Measurements from ENCODE around the gene PPP1R27. TPM values are rescaled to one million over a fixed set of nuclear protein-coding genes. Genes with fewer than 3 reads are reported as not detected.

The PPP1R27 gene
- total and polyA plus RNA-seq, 9 of the 15 experiments (the other 6 are each of a cell fraction or from before 2014, with no cell fraction given) = 0.29 to 6.9 (median 1.5) TPM; not detected in 2

- TF ChIP-seq MEF2A (IDR thresholded peaks at IDR 0.05; ENCODE audit: control insufficient read depth, low read depth, low read length) (no peak), E2F3 (CRISPR knock-in tag; IDR thresholded peaks at IDR 0.05) (peak; percentile 96), ZSCAN32 (CRISPR knock-in tag; IDR thresholded peaks at IDR 0.05) (peak; percentile 72; the same call in 1 of the 2 replicates), ZNF76 (CRISPR knock-in tag; IDR thresholded peaks at IDR 0.05; ENCODE audit: borderline replicate concordance) (peak; percentile 94), TSHZ1 (CRISPR knock-in tag; IDR thresholded peaks at IDR 0.05) (peak; percentile 63; the same call in 1 of the 2 replicates), MBD2 (IDR thresholded peaks at IDR 0.05; ENCODE audit: borderline replicate concordance, low read depth) (peak; percentile 100), ZNF197 (CRISPR knock-in tag; IDR thresholded peaks at IDR 0.05; ENCODE audit: low read depth) (peak; percentile 99), FIP1L1 (IDR thresholded peaks at IDR 0.05; ENCODE audit: low read depth, low read length, poor library complexity, severe bottlenecking) (peak; percentile 19), ETV5 (CRISPR knock-in tag; IDR thresholded peaks at IDR 0.05; ENCODE audit: low read depth) (peak; percentile 95), SAP30 (IDR thresholded peaks at IDR 0.05; ENCODE audit: borderline replicate concordance, insufficient read depth, low read depth, low read length, poor library complexity, severe bottlenecking) (peak; percentile 88), CHD7 (IDR thresholded peaks at IDR 0.05; ENCODE audit: low read depth, low read length) (no peak)
Observed at GRCh38 chr17:81860756-81861568, 26.1 kb upstream of the PPP1R27 start (continued).
